K562 (cell line): ENCODE results near the gene CDK4. TPM values are rescaled to one million over a fixed set of nuclear protein-coding genes. Genes with fewer than 3 reads are reported as not detected.

Experiments used
- BCLAF1 ChIP-seq, 2 experiments: fragments of 450-650 bp in 1 of 2; IDR thresholded peaks; 2 replicates each; pipeline ENCODE4 v1.6.1; 2011 to 2017; ENCODE audit warnings: low read depth in 2 of 2, antibody characterized with exemption in 1 of 2, borderline replicate concordance in 1 of 2, low read length in 1 of 2, mild to moderate bottlenecking in 1 of 2, mixed read lengths in 1 of 2; ENCODE audit not compliant: control insufficient read depth in 1 of 2
- CBFB ChIP-seq: sonication (generic); formaldehyde crosslinking; IDR thresholded peaks from 2 replicates; pipeline ENCODE4 v1.4.0; 2020; ENCODE audit warnings: mild to moderate bottlenecking, missing genetic modification reagents
- GATA2 ChIP-seq: sonication (generic); formaldehyde crosslinking; IDR thresholded peaks from 2 replicates; pipeline ENCODE4 v1.4.0; 2020; ENCODE audit warnings: mild to moderate bottlenecking, missing genetic modification reagents
- HES1 ChIP-seq: fragments of 450-650 bp; IDR thresholded peaks from 2 replicates; pipeline ENCODE4 v1.6.1; 2016; ENCODE audit warnings: low read depth, mild to moderate bottlenecking, moderate library complexity
- KDM4B ChIP-seq, 2 experiments: fragments of 450-650 bp in 1 of 2; sonication (generic) in 1 of 2; IDR thresholded peaks; 2 replicates each; pipeline ENCODE4 v1.6.1; 2016 to 2017; ENCODE audit warnings: borderline replicate concordance in 2 of 2, antibody characterized with exemption in 1 of 2, low read depth in 1 of 2, mild to moderate bottlenecking in 1 of 2
- PATZ1 ChIP-seq: fragments of 250-450 bp; sonication (Bioruptor Pico); IDR thresholded peaks from 2 replicates; pipeline ENCODE4 v1.5.0; 2020; ENCODE audit warnings: mild to moderate bottlenecking, borderline replicate concordance
- PRDM10 ChIP-seq: fragments of 450-650 bp; IDR thresholded peaks from 2 replicates; pipeline ENCODE4 v1.6.1; 2018; ENCODE audit not compliant: partially characterized antibody
- RB1 ChIP-seq: fragments of 450-650 bp; IDR thresholded peaks from 2 replicates; pipeline ENCODE4 v1.6.1; 2017; ENCODE audit warnings: low read depth, mild to moderate bottlenecking
- TCF3 ChIP-seq: sonication (generic); formaldehyde crosslinking; IDR thresholded peaks from 2 replicates; pipeline ENCODE4 v1.4.0; 2020; ENCODE audit warnings: mild to moderate bottlenecking, missing genetic modification reagents
- ZFP36 ChIP-seq: fragments of 150-350 bp; IDR thresholded peaks from 2 replicates; pipeline ENCODE4 v1.6.1; 2018; ENCODE audit warnings: low read length, low read depth; ENCODE audit not compliant: partially characterized antibody
- ZKSCAN3 ChIP-seq: fragments of 250-450 bp; sonication (Bioruptor Pico); IDR thresholded peaks from 2 replicates; pipeline ENCODE4 v1.4.0; 2020
- ZNF311 ChIP-seq: fragments of 250-450 bp; sonication (Bioruptor Pico); IDR thresholded peaks from 2 replicates; pipeline ENCODE4 v1.4.0; 2020; ENCODE audit warnings: mild to moderate bottlenecking, moderate library complexity
- ZNF655 ChIP-seq: fragments of 250-450 bp; sonication (Bioruptor Pico); IDR thresholded peaks from 2 replicates; pipeline ENCODE4 v1.5.0; 2021
- ZNF695 ChIP-seq: fragments of 450-650 bp; formaldehyde crosslinking; IDR thresholded peaks from 2 replicates; pipeline ENCODE4 v1.4.0; 2020; ENCODE audit warnings: mild to moderate bottlenecking, moderate library complexity
- polyA plus RNA-seq, 8 experiments: library from polyadenylated mRNA; depleted of rRNA in 4 of 8; stranded (reverse) in 5 of 8; unstranded in 3 of 8; fragments of >200 nt; fragmentation: Nextera tagmentation in 2 of 8; fragmentation: Illumina TruSeq in 1 of 8; extraction: Ambion mirVana in 2 of 8; extraction: Trizol in 1 of 8; gene quantifications; 2 replicates each; pipeline versions ENCODE4 v1.2.1 to v1.2.3, GENCODE V29; 2011 to 2014; ENCODE audit warnings: inconsistent platforms in 1 of 8, missing spikeins in 1 of 8
- total RNA-seq, 7 experiments: library from RNA; depleted of rRNA in 6 of 7; stranded (reverse); fragments of >200 nt in 6 of 7; fragmentation: Illumina TruSeq in 2 of 7; extraction: Trizol in 2 of 7; gene quantifications; 2 replicates each; pipeline versions ENCODE4 v1.2.1 to v1.2.3, GENCODE V29; 2011 to 2021; ENCODE audit warnings: low replicate concordance in 1 of 7

The CDK4 gene
- total and polyA plus RNA-seq, 9 of the 15 experiments (the other 6 are each of a cell fraction or from before 2014, with no cell fraction given), result 37.8 to 436 (median 238) TPM

GRCh38 chr12:57751788-57752667, at the start of gene CDK4 (continued):
- TF ChIP-seq ZFP36 (no peak), TCF3 (peak; percentile 39), PRDM10 (peak; percentile 65), CBFB (CRISPR knock-in tag) (peak; percentile 81; the same call in 1 of the 2 replicates), ZNF695 (no peak; the same call in 1 of the 2 replicates), ZNF655 (CRISPR knock-in tag) (no peak), HES1 (peak; percentile 75), ZNF311 (CRISPR knock-in tag) (no peak), BCLAF1 (IDR thresholded peaks at IDR 0.05; ENCODE audit: borderline replicate concordance in 1 of 2, control insufficient read depth in 1 of 2, low read depth in 2 of 2, low read length in 1 of 2) (0 out of 4 replicates have a peak, but pooled peaks of 1 of the 2 experiments have one; percentile 25), KDM4B (IDR thresholded peaks at IDR 0.05; ENCODE audit: borderline replicate concordance in 2 of 2, low read depth in 1 of 2) (peak in 1 of 2 experiments; percentile 91; a peak in 2 of 4 replicates), ZKSCAN3 (no peak), GATA2 (CRISPR knock-in tag) (peak; percentile 76), PATZ1 (CRISPR knock-in tag) (peak; percentile 67; the same call in 1 of the 2 replicates), RB1 (peak; percentile 92)
